ENCODE measurements around the gene PDPN.

PDPN gene

GRCh38 chr1:13662493-13662892, 78.9 kb downstream of the PDPN start:
- Histone ChIP-seq H3K27ac (replicated peaks; ENCODE audit: low read length) (no peak overlapping the region), H3K4ac (ENCODE audit: low read length) (no peak overlapping the region), H2BK5ac (ENCODE audit: low read length) (no peak overlapping the region), H3K4me2 (ENCODE audit: insufficient read depth, low read length, poor library complexity, severe bottlenecking) (no peak overlapping the region), H3K4me3 (ENCODE audit: low read length in 2 of 2) (no peak overlapping the region), H3K79me1 (ENCODE audit: low read depth, low read length) (peaks cover 1% of the 10 kb centered on the region), H4K91ac (ENCODE audit: low read depth, low read length, poor library complexity) (no peak overlapping the region), H3K14ac (ENCODE audit: low read length) (no peak overlapping the region), H3K27me3 (ENCODE audit: control insufficient read depth in 3 of 3, insufficient read depth in 3 of 3, low read depth in 1 of 3, low read length in 3 of 3) (no peaks in the 10 kb centered on the region), H2AFZ (ENCODE audit: low read length) (peak overlapping the region; percentile 6), H4K8ac (ENCODE audit: low read depth, low read length) (no peak overlapping the region), H3K18ac (ENCODE audit: low read length) (no peak overlapping the region), H2AK5ac (ENCODE audit: low read depth, low read length) (no peak overlapping the region), H3K36me3 (replicated peaks in 1 of 2; ENCODE audit: control insufficient read depth in 2 of 2, insufficient read depth in 2 of 2, low read length in 2 of 2) (no peaks in the 10 kb centered on the region), H3K23ac (ENCODE audit: low read depth, low read length, poor library complexity) (no peak overlapping the region), H2BK15ac (ENCODE audit: low read length) (no peak overlapping the region), H3K9ac (ENCODE audit: low read depth, low read length, poor library complexity) (no peak overlapping the region), H2BK12ac (ENCODE audit: low read length) (no peak overlapping the region), H2BK120ac (ENCODE audit: low read depth, low read length) (no peak overlapping the region), H3K4me1 (ENCODE audit: control insufficient read depth in 2 of 2, insufficient read depth in 1 of 2, low read depth in 1 of 2, low read length in 2 of 2) (peaks cover 0 to 4% of the 10 kb centered on the region in 2 donors), H3K9me3 (replicated peaks in 1 of 2; ENCODE audit: control insufficient read depth in 2 of 2, insufficient read depth in 1 of 2, low read depth in 1 of 2, low read length in 2 of 2) (peaks cover 0 to 3% of the 10 kb centered on the region in 2 donors)
- no CpG with 5 or more reads among the region's 4 CpGs for WGBS, 2 donors (ENCODE audit: extremely low coverage in 2 of 2, insufficient read length in 2 of 2, insufficient replicate concordance in 1 of 2)
- no peak for DNase-seq (ENCODE audit: low spot score)

GRCh38 chr1:13663969-13664368, 80.3 kb downstream of the PDPN start:
- Histone ChIP-seq H2AFZ (ENCODE audit: low read length) (no peak overlapping the region), H3K4ac (ENCODE audit: low read length) (no peak overlapping the region), H3K4me2 (ENCODE audit: insufficient read depth, low read length, poor library complexity, severe bottlenecking) (no peak overlapping the region), H3K9me3 (replicated peaks in 1 of 2; ENCODE audit: control insufficient read depth in 2 of 2, insufficient read depth in 1 of 2, low read depth in 1 of 2, low read length in 2 of 2) (peaks cover 0 to 3% of the 10 kb centered on the region in 2 donors), H3K23ac (ENCODE audit: low read depth, low read length, poor library complexity) (no peak overlapping the region), H3K27me3 (ENCODE audit: control insufficient read depth in 3 of 3, insufficient read depth in 3 of 3, low read depth in 1 of 3, low read length in 3 of 3) (no peaks in the 10 kb centered on the region), H3K14ac (ENCODE audit: low read length) (no peak overlapping the region), H3K4me1 (ENCODE audit: control insufficient read depth in 2 of 2, insufficient read depth in 1 of 2, low read depth in 1 of 2, low read length in 2 of 2) (peaks cover 0 to 5% of the 10 kb centered on the region in 2 donors), H2BK120ac (ENCODE audit: low read depth, low read length) (no peak overlapping the region), H3K36me3 (replicated peaks in 1 of 2; ENCODE audit: control insufficient read depth in 2 of 2, insufficient read depth in 2 of 2, low read length in 2 of 2) (no peaks in the 10 kb centered on the region), H2AK5ac (ENCODE audit: low read depth, low read length) (no peak overlapping the region), H3K18ac (ENCODE audit: low read length) (no peak overlapping the region), H2BK5ac (ENCODE audit: low read length) (no peak overlapping the region), H3K4me3 (ENCODE audit: low read length in 2 of 2) (no peak overlapping the region), H3K9ac (ENCODE audit: low read depth, low read length, poor library complexity) (no peak overlapping the region), H2BK12ac (ENCODE audit: low read length) (no peak overlapping the region), H3K79me1 (ENCODE audit: low read depth, low read length) (peaks cover 1% of the 10 kb centered on the region), H4K91ac (ENCODE audit: low read depth, low read length, poor library complexity) (no peak overlapping the region), H2BK15ac (ENCODE audit: low read length) (no peak overlapping the region), H3K27ac (replicated peaks; ENCODE audit: low read length) (no peak overlapping the region), H4K8ac (ENCODE audit: low read depth, low read length) (no peak overlapping the region)
- no CpG with 5 or more reads among the region's 4 CpGs for WGBS, 2 donors (ENCODE audit: extremely low coverage in 2 of 2, insufficient read length in 2 of 2, insufficient replicate concordance in 1 of 2)
- DNase-seq (ENCODE audit: low spot score) = no peak

- Histone ChIP-seq H2BK12ac (ENCODE audit: low read length) (no peak overlapping the region), H2BK120ac (ENCODE audit: low read depth, low read length) (no peak overlapping the region), H3K27me3 (ENCODE audit: control insufficient read depth in 3 of 3, insufficient read depth in 3 of 3, low read depth in 1 of 3, low read length in 3 of 3) (no peaks in the 10 kb centered on the region), H2BK5ac (ENCODE audit: low read length) (no peak overlapping the region), H2AFZ (ENCODE audit: low read length) (no peak overlapping the region), H3K36me3 (replicated peaks in 1 of 2; ENCODE audit: control insufficient read depth in 2 of 2, insufficient read depth in 2 of 2, low read length in 2 of 2) (no peaks in the 10 kb centered on the region), H3K9ac (ENCODE audit: low read depth, low read length, poor library complexity) (no peak overlapping the region), H3K23ac (ENCODE audit: low read depth, low read length, poor library complexity) (no peak overlapping the region), H3K4ac (ENCODE audit: low read length) (no peak overlapping the region), H3K14ac (ENCODE audit: low read length) (no peak overlapping the region), H3K4me1 (ENCODE audit: control insufficient read depth in 2 of 2, insufficient read depth in 1 of 2, low read depth in 1 of 2, low read length in 2 of 2) (peaks cover 0 to 5% of the 10 kb centered on the region in 2 donors), H3K9me3 (replicated peaks in 1 of 2; ENCODE audit: control insufficient read depth in 2 of 2, insufficient read depth in 1 of 2, low read depth in 1 of 2, low read length in 2 of 2) (peaks cover 0 to 1% of the 10 kb centered on the region in 2 donors), H3K4me2 (ENCODE audit: insufficient read depth, low read length, poor library complexity, severe bottlenecking) (no peak overlapping the region), H2BK15ac (ENCODE audit: low read length) (no peak overlapping the region), H2AK5ac (ENCODE audit: low read depth, low read length) (no peak overlapping the region), H3K18ac (ENCODE audit: low read length) (no peak overlapping the region), H3K4me3 (ENCODE audit: low read length in 2 of 2) (no peak overlapping the region), H4K91ac (ENCODE audit: low read depth, low read length, poor library complexity) (no peak overlapping the region), H4K8ac (ENCODE audit: low read depth, low read length) (no peak overlapping the region), H3K79me1 (ENCODE audit: low read depth, low read length) (no peaks in the 10 kb centered on the region), H3K27ac (replicated peaks; ENCODE audit: low read length) (no peak overlapping the region)
- no CpG with 5 or more reads among the region's 1 CpG for WGBS, 2 donors (ENCODE audit: extremely low coverage in 2 of 2, insufficient read length in 2 of 2, insufficient replicate concordance in 1 of 2)
- no peak for DNase-seq (ENCODE audit: low spot score)
Measured at GRCh38 chr1:13664451-13664850, 80.8 kb downstream of the PDPN start.

- no peak overlapping the region for H3K4ac ChIP-seq (ENCODE audit: low read length)
- no peak overlapping the region for H2BK5ac ChIP-seq (ENCODE audit: low read length)
- no peaks in the 10 kb centered on the region for H3K79me1 ChIP-seq (ENCODE audit: low read depth, low read length)
- H3K4me3 ChIP-seq (ENCODE audit: low read length in 2 of 2) = no peak overlapping the region
- peaks cover 0 to 5% of the 10 kb centered on the region in 2 donors for H3K4me1 ChIP-seq (ENCODE audit: control insufficient read depth in 2 of 2, insufficient read depth in 1 of 2, low read depth in 1 of 2, low read length in 2 of 2)
- H3K27ac ChIP-seq (replicated peaks; ENCODE audit: low read length) = no peak overlapping the region
- no peak overlapping the region for H3K9ac ChIP-seq (ENCODE audit: low read depth, low read length, poor library complexity)
- H4K91ac ChIP-seq (ENCODE audit: low read depth, low read length, poor library complexity) = no peak overlapping the region
- H2BK12ac ChIP-seq (ENCODE audit: low read length) = no peak overlapping the region
- no peaks in the 10 kb centered on the region for H3K27me3 ChIP-seq (ENCODE audit: control insufficient read depth in 3 of 3, insufficient read depth in 3 of 3, low read depth in 1 of 3, low read length in 3 of 3)
- no CpG with 5 or more reads among the region's 5 CpGs for WGBS, 2 donors (ENCODE audit: extremely low coverage in 2 of 2, insufficient read length in 2 of 2, insufficient replicate concordance in 1 of 2)
- no peak overlapping the region for H2AFZ ChIP-seq (ENCODE audit: low read length)
- H2BK120ac ChIP-seq (ENCODE audit: low read depth, low read length) = no peak overlapping the region
- no peak overlapping the region for H3K4me2 ChIP-seq (ENCODE audit: insufficient read depth, low read length, poor library complexity, severe bottlenecking)
- H3K18ac ChIP-seq (ENCODE audit: low read length) = peak overlapping the region; percentile 11
- H3K36me3 ChIP-seq (replicated peaks in 1 of 2; ENCODE audit: control insufficient read depth in 2 of 2, insufficient read depth in 2 of 2, low read length in 2 of 2) = no peaks in the 10 kb centered on the region
- H3K23ac ChIP-seq (ENCODE audit: low read depth, low read length, poor library complexity) = no peak overlapping the region
- H2BK15ac ChIP-seq (ENCODE audit: low read length) = no peak overlapping the region
- DNase-seq (ENCODE audit: low spot score) = no peak
- no peak overlapping the region for H4K8ac ChIP-seq (ENCODE audit: low read depth, low read length)
- H3K14ac ChIP-seq (ENCODE audit: low read length) = no peak overlapping the region
- H3K9me3 ChIP-seq (replicated peaks in 1 of 2; ENCODE audit: control insufficient read depth in 2 of 2, insufficient read depth in 1 of 2, low read depth in 1 of 2, low read length in 2 of 2) = no peaks in the 10 kb centered on the region
- no peak overlapping the region for H2AK5ac ChIP-seq (ENCODE audit: low read depth, low read length)
Measured at GRCh38 chr1:13666317-13666716, 82.7 kb downstream of the PDPN start.

All from neuronal stem cell (in vitro differentiated cells).